Mucosa of descending colon (tissue), 3 donors: ENCODE data around the gene FARS2. TPM values are rescaled to one million over a fixed set of nuclear protein-coding genes. Genes with fewer than 3 reads are reported as not detected.

Experiments used
- ATAC-seq: fragments of 200-7000 bp; cut with Tn5 transposase; one replicate; pipeline ENCODE4 v1.9.1; 2020; ENCODE audit warnings: mild to moderate bottlenecking, moderate library complexity
- DNase-seq, 3 donors: peaks; one replicate each; pipeline ENCODE4 v3.0.0-alpha.2; 2020
- H3K36me3 ChIP-seq: fragments of 200-600 bp; one replicate; pipeline ENCODE4 v1.8.0; 2021; ENCODE audit warnings: low read depth, mild to moderate bottlenecking
- H3K4me1 ChIP-seq: fragments of 200-600 bp; one replicate; pipeline ENCODE4 v1.8.0; 2021; ENCODE audit warnings: low read depth, mild to moderate bottlenecking
- H3K4me3 ChIP-seq: fragments of 200-600 bp; one replicate; pipeline ENCODE4 v1.8.0; 2021; ENCODE audit warnings: mild to moderate bottlenecking
- H3K9me3 ChIP-seq: fragments of 200-600 bp; one replicate; pipeline ENCODE4 v1.8.0; 2021; ENCODE audit warnings: mild to moderate bottlenecking
- CTCF ChIP-seq: fragments of 200-600 bp; IDR thresholded peaks from one replicate; pipeline ENCODE4 v1.8.0; 2022; ENCODE audit warnings: antibody characterized with exemption, mild to moderate bottlenecking
- intact Hi-C, 2 donors: fragments of 100-400 bp; cut with DNase I in 1 of 2; cut with micrococcal nuclease in 1 of 2; formaldehyde crosslinking; loops; one replicate each; pipeline versions ENCODE4 v1.11.0 to v1.11.1; 2022; cut with DNase I, micrococcal nuclease
- total RNA-seq, 3 donors: library from RNA; stranded (reverse); fragmentation: NEBNext Ultra II Directional in 2 of 3; extraction: Animal tissue kit (Norgen Biotek cat#: 25700) in 2 of 3; gene quantifications; one replicate each; pipeline versions ENCODE4 v1.2.1 to v1.2.4, GENCODE V29; 2021 to 2023
- donor health status: DM: no; HTN: no; CAD: no; lungs with moderate emphysema.
- donor health status: DM: no; HTN: no; CAD: no.
- donor health status: DM: no; HTN: yes; CAD: no.

FARS2 gene
- total RNA-seq, 3 donors from 2014 or later, result 15.2 to 21.6 (median 17.2) TPM

- H3K36me3 ChIP-seq, result no peaks in the 10 kb centered on the region
- DNase-seq, result no peak
- no peak for ATAC-seq
- no peaks in the 10 kb centered on the region for H3K9me3 ChIP-seq
- no peak overlapping the region for H3K4me3 ChIP-seq
- no peaks in the 10 kb centered on the region for H3K4me1 ChIP-seq
- intact Hi-C loops, result no loop called here
- TF ChIP-seq CTCF, result no peak
Observed at GRCh38 chr6:5243069-5243468, 18.2 kb upstream of the FARS2 start.

GRCh38 chr6:5246141-5247097, 14.9 kb upstream of the FARS2 start:
- no peaks in the 10 kb centered on the region for H3K9me3 ChIP-seq
- DNase-seq (no peak), ATAC-seq (no peak)
- H3K4me1 ChIP-seq, result no peaks in the 10 kb centered on the region
- no peak for TF ChIP-seq CTCF
- intact Hi-C loops, result no loop called here
- H3K36me3 ChIP-seq, result no peaks in the 10 kb centered on the region
- H3K4me3 ChIP-seq, result no peak overlapping the region

- ATAC-seq, result no peak
- intact Hi-C loops, result no loop called here
- no peak for DNase-seq
- Histone ChIP-seq H3K9me3 (no peaks in the 10 kb centered on the region), H3K4me3 (no peak overlapping the region), H3K4me1 (no peaks in the 10 kb centered on the region), H3K36me3 (no peaks in the 10 kb centered on the region)
- no peak for TF ChIP-seq CTCF
Observed at GRCh38 chr6:5247201-5247600, 14.1 kb upstream of the FARS2 start.

GRCh38 chr6:5248302-5249098, 12.8 kb upstream of the FARS2 start:
- TF ChIP-seq CTCF, result no peak
- intact Hi-C loops, result no loop called here
- no peak overlapping the region for H3K4me3 ChIP-seq

GRCh38 chr6:5249451-5250122, 11.7 kb upstream of the FARS2 start:
- H3K4me3 ChIP-seq, result no peak overlapping the region
- no peaks in the 10 kb centered on the region for H3K36me3 ChIP-seq
- no peaks in the 10 kb centered on the region for H3K4me1 ChIP-seq
- no peak for ATAC-seq
- TF ChIP-seq CTCF, result no peak
- DNase-seq, result no peak
- intact Hi-C loops, result no loop called here
- no peaks in the 10 kb centered on the region for H3K9me3 ChIP-seq

More at GRCh38 chr6:5248302-5249098, 12.8 kb upstream of the FARS2 start:
- DNase-seq, result no peak
- no peaks in the 10 kb centered on the region for H3K36me3 ChIP-seq
- no peak for ATAC-seq
- H3K9me3 ChIP-seq, result no peaks in the 10 kb centered on the region
- H3K4me1 ChIP-seq, result no peaks in the 10 kb centered on the region
